ENCODE data around the gene TBC1D23. TPM values are rescaled to one million over a fixed set of nuclear protein-coding genes. Genes with fewer than 3 reads are reported as not detected.
"Not testable (repeated sequence)": the region's sequence is repeated elsewhere in the genome, so short reads cannot be mapped to it uniquely, and the experiment has no call there.

TBC1D23 gene
- total RNA-seq, 1 experiment from 2014 or later: 8.9 TPM

DNA sequence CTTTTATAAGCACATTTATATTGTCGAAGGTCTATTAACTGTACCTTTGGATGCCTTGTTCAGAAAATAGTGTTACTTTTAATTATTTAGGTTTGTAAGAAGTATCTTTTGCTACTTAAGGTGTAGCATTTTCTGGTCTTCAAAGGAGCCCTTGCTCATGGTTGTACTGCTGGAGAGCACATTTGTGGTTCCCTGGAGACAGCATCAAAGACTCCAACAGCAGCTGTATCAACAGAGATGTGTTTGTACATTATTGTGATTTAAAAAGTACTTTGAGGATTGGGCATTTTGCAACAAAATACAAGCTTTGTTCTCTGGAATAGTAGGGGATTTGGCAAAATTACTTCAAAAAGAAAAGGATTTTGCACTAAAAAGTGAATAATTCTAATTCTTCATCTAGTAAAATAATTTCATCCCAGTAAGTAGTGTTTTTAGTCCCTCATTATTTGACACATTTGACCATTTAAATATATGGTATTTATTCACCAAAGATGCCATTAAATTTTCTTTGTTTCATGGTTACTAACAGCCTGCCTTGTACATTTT lies 16.5 kb downstream of the TBC1D23 start:
- in situ Hi-C loops (cut with HindIII; ENCODE audit: low pct_unique_long_range_greater_than_20kb, low sequenced_read_pairs): no loop called here
- no peak for DNase-seq (ENCODE audit: low read depth)

DNA sequence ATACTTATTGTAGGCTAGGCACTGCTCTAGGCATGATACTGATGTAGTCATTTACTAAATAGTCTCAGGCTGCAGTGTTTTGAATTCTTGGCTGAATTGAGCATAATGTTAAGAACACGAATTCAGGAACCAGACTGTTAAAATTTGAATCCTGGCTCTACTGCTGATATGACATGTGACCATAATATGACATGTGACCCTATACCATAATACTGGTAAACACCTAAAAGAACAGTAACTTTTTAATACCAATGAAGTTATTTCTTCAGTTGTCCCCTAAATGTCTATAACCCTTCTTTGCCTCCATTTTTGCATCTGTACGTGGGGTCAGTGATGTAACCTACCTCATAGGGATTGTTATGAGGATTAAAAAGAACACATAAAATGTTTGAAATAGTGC lies 18.1 kb downstream of the TBC1D23 start:
- in situ Hi-C loops (cut with HindIII; ENCODE audit: low pct_unique_long_range_greater_than_20kb, low sequenced_read_pairs): no loop called here

DNA sequence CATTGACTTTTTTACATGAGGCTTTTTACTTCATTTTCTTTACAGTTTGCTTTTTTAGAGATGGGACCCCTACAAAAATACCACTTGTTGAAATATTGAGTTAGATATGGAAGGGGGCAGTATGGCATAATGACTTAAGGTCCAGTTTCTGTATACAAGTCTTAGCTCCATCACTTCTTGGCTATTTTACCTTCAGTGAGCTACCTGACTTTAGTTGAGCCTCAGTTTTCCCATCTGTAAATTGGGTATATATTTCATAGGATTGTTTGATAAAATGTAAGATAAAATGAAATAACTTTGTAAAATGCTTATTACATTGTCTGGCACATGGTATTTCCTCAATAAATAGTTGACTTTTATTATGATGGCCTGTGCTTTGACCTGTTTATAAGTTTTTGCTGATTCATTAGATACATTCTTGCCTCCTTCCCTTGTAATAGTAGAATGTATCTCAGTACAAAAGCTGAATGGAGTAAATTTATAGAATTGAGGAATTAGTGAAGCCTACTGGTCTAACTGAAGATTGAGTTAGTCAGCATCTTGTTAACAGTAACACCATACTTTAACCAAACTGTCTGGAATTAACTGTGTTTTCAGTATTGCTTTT lies 27.6 kb downstream of the TBC1D23 start:
- in situ Hi-C loops (cut with HindIII; ENCODE audit: low pct_unique_long_range_greater_than_20kb, low sequenced_read_pairs): no loop called here
- DNase-seq (ENCODE audit: low read depth): no peak

More for the DNA sequence above, 18.1 kb downstream of the TBC1D23 start:
- DNase-seq (ENCODE audit: low read depth): no peak

DNA sequence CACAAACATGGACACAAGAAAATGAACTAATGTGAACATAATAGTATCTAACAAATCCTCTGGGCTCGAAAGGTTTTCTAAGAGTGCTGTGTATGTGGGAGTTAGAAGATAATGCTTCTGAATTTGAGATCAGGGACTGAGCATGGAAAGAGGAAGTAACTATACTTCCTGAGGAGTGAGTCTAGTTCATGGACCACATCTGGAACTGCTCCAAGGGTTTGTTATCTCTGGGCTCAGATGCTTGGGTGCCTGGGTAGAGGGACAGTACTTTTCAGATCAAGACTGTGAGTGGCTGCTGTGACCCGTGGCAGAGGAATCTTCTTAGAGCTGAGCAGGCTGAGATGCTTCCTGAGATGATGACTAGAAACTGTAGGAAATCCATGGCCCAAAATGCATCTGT lies 28.5 kb downstream of the TBC1D23 start:
- in situ Hi-C loops (cut with HindIII; ENCODE audit: low pct_unique_long_range_greater_than_20kb, low sequenced_read_pairs): no loop called here

DNA sequence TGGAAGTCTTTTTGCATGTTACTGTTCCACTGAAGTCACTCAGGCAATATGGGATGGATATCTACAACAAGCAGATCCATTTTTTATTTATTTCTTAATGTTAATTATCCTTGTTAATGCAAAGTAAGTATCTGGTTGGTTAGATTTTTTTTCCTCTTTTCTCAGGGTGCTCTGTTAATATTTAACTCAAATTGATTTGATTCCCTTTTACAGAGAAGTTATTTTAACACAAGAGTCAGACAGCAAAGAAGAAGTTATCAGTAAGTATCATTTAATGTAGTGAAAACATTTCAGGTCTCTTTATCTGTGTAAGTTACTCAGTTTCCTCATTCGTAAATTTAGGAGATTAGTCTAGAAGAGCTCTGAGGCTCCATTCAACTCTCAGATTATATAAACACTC lies 34.3 kb downstream of the TBC1D23 start:
- in situ Hi-C loops (cut with HindIII; ENCODE audit: low pct_unique_long_range_greater_than_20kb, low sequenced_read_pairs): no loop called here
- DNase-seq (ENCODE audit: low read depth): no peak

More for the DNA sequence above, 28.5 kb downstream of the TBC1D23 start:
- DNase-seq (ENCODE audit: low read depth): no peak

DNA sequence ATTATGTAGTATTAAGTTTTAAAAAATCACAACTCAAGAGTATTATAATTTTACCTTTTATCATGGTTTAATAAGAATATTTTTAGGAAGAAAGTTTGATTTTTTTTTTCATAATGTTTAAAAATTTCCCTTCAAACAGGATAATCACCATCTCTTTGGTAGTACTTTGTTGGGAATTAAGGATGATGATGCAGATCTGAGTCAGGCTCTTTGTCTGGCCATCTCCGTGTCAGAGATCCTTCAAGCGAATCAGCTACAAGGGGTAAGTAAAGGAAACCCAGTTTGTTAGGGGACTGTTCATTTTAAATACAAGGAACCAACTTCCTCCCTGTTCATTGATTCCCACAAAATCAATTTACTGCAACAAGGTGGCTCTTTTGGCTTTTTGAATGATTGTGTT lies 37.0 kb downstream of the TBC1D23 start:
- DNase-seq (ENCODE audit: low read depth): peak; percentile 14
- in situ Hi-C loops (cut with HindIII; ENCODE audit: low pct_unique_long_range_greater_than_20kb, low sequenced_read_pairs): no loop called here

DNA sequence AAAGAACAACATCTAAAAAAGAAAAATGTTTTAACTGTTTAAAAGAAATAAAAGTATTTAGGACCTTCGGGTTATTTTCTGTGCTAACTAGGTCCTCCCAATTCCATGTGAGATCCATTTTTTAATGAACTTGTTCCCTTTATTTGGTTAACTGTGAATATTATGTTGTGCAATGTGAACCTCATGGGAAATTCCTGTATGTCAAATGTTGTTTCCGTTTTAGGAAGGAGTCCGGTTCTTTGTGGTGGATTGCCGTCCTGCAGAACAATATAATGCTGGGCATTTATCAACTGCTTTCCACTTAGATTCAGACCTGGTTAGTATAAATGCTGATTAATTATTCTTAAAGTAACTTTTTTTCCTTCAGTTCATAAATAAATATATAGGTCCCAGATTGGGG lies 38.2 kb downstream of the TBC1D23 start:
- no peak for DNase-seq (ENCODE audit: low read depth)
- in situ Hi-C loops (cut with HindIII; ENCODE audit: low pct_unique_long_range_greater_than_20kb, low sequenced_read_pairs): no loop called here

DNA sequence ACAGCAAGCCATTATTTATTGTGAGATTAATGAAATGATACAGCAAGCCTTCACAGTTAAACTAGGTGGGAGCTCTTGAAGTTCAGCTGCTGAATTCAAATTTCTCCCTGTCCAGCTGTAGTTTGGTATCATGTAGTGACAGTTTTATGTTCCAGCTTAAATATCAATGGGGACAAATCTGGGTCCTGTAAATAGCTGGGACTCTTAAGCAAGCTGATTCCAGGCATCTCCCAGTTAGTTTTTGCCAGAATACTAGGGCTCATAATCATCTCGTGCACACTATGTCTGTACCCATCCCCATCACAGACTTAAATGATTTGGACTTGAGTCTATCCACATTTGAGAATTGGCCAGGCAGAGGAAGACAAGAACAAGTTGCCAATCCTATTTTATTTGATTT lies 45.9 kb downstream of the TBC1D23 start:
- no peak for DNase-seq (ENCODE audit: low read depth)
- in situ Hi-C loops (cut with HindIII; ENCODE audit: low pct_unique_long_range_greater_than_20kb, low sequenced_read_pairs): no loop called here

DNA sequence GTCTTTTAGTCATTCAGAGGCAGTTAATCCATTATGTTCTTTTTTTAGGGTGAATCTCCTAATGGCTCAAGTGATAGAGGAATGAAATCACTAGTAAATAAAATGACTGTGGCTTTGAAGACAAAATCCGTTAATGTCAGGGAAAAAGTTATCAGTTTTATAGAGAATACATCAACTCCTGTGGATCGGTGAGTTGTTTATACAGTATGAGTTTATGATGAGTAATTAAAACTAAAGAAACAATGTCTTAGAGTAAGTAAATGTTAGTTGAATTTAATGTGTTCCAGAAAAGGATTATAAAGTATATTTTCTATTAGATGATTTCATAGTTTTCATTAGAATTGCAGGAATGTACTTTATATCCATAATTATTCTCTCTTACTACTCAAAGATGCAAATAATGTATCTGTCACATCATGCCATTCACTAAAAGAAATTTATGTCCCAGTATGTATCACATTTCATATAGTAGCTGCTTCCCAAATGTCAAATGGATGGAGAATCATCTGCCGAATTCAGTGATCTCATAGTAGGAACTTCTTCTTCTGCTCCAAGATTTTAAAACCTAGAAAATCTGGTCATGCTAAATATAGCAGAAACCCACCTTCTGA lies 49.7 kb downstream of the TBC1D23 start:
- in situ Hi-C loops (cut with HindIII; ENCODE audit: low pct_unique_long_range_greater_than_20kb, low sequenced_read_pairs): no loop called here
- DNase-seq (ENCODE audit: low read depth): no peak

DNA sequence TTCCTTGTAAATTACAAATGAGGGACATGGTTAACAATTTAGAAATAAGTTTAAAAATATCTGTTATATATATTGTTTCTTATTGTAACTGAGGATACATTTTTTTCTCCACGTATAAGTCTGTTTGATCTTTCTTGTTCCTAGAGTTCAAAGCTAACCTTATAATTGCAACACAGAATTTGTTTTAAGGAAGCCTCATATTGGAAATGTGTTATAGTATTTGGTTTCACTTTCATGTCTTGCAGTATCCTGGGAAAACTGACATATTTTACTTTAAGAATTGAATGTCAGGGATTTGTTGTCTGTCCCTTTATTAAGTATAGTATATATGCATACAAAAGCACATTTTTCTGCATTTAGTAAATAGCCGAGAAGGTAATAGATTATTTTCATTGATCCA lies 50.2 kb downstream of the TBC1D23 start:
- in situ Hi-C loops (cut with HindIII; ENCODE audit: low pct_unique_long_range_greater_than_20kb, low sequenced_read_pairs): no loop called here
- DNase-seq (ENCODE audit: low read depth): no peak

DNA sequence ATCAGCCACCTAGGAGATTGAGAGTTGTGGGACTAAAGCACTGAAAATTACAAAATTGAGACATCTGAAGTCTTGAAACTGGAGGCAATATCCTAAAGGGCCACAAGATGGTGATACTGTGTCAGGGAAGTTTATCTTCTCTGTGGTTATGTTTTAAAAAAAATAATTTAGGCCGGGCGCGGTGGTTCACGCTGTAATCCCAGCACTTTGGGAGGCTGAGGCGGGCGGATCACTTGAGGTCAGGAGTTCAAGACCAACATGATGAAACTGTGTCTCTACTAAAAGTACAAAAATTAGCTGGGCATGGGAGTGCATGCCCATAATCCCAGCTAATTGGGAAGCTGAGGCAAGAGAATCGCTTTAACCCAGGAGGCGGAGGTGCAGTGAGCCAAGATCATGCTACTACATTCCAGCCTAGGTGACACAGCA lies 55.9 kb downstream of the TBC1D23 start:
- DNase-seq (ENCODE audit: low read depth): peak; percentile 40
- in situ Hi-C loops (cut with HindIII; ENCODE audit: low pct_unique_long_range_greater_than_20kb, low sequenced_read_pairs): no loop called here

DNA sequence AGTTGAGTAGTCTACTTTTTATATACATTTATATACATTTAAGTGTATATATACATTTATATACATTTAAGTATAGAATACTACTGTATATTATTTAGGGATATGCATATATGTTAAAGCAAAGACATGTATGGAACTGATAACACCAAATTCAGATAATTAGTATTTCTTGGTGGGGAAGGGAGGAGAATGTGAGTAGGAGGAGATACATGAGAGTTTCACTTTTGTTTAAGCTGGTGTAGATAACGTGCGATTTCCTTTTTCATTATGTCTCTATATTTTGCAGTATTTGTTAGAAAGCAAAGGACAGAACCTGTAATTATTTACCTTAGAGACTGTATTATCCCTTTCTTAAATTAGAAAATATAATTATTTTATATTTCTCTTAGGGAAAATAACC lies 57.1 kb downstream of the TBC1D23 start:
- in situ Hi-C loops (cut with HindIII; ENCODE audit: low pct_unique_long_range_greater_than_20kb, low sequenced_read_pairs): no loop called here
- no peak for DNase-seq (ENCODE audit: low read depth)

DNA sequence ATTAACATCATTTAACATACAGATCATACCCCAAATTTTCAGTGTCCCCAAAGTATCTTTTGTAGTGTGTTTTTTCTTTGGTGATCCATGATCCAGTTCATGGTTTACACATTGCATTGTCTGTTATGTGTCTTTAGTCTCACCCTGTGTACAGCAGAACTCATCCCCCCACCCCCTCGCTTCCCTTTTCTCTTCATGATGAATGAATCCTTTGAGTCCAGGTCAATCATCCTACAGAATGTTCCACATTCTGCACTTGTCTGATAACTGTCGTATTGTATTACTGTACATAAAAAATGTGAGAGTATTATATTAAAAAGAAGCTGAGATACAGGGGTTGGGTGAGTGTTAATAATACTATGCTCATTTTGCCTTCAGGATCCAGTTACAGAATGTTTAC lies 59.2 kb downstream of the TBC1D23 start:
- in situ Hi-C loops (cut with HindIII; ENCODE audit: low pct_unique_long_range_greater_than_20kb, low sequenced_read_pairs): no loop called here
- DNase-seq (ENCODE audit: low read depth): no peak

DNA sequence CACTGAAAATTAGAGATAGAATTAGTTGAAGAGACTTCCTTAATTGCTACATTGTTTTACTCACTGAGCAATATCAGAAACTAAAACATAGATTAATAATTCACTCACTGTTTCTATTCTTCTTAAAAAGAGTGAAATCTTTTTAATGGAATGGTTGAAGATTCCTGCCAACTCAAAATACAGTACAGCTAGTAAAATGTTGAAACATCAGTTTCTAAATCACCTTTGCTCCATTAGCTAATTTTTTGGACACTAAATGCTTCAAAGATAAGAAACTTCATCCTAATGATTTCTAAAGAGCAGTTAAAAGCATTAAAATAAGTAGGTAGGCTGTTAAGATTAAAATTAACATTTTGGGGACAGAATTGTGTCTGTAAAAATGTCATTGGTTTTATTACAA lies 63.3 kb downstream of the TBC1D23 start:
- no peak for DNase-seq (ENCODE audit: low read depth)
- in situ Hi-C loops (cut with HindIII; ENCODE audit: low pct_unique_long_range_greater_than_20kb, low sequenced_read_pairs): no loop called here

DNA sequence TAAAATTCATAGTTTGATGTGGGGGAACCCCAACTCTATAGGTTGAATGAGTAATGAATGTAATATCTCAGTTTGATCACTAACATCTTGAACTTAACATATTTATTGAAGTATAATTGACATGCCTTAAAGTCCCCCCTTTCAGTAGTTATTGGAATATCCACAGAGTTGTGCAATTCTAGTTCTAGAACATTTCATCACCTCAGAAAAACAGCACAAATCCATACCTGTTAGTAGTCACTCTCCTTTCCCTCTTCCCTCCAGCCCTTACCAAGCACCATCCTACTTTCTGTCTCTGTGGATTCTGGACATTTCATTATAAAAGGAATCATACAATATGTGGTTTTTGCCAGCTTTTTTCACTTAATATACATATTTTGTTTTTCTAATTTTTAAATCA lies 65.0 kb downstream of the TBC1D23 start:
- in situ Hi-C loops (cut with HindIII; ENCODE audit: low pct_unique_long_range_greater_than_20kb, low sequenced_read_pairs): no loop called here
- no peak for DNase-seq (ENCODE audit: low read depth)

DNA sequence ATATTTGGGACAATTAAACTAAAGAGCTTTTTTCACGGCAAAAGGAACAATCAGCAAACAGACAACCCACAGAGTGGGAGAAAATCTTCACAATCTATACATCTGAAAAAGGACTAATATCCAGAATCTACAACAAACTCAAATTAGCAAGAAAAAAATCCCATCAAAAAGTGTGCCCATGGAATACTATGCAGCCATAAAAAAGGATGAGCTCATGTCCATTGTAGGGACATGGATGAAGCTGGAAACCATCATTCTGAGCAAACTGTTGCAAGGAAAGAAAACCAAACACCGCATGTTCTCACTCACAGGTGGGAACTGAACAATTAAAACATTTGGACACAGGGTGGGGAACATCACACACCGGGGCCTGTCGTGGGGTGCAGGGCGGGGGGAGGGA lies 66.6 kb downstream of the TBC1D23 start:
- in situ Hi-C loops (cut with HindIII; ENCODE audit: low pct_unique_long_range_greater_than_20kb, low sequenced_read_pairs); DNase-seq (ENCODE audit: low read depth): not testable (repeated sequence)

DNA sequence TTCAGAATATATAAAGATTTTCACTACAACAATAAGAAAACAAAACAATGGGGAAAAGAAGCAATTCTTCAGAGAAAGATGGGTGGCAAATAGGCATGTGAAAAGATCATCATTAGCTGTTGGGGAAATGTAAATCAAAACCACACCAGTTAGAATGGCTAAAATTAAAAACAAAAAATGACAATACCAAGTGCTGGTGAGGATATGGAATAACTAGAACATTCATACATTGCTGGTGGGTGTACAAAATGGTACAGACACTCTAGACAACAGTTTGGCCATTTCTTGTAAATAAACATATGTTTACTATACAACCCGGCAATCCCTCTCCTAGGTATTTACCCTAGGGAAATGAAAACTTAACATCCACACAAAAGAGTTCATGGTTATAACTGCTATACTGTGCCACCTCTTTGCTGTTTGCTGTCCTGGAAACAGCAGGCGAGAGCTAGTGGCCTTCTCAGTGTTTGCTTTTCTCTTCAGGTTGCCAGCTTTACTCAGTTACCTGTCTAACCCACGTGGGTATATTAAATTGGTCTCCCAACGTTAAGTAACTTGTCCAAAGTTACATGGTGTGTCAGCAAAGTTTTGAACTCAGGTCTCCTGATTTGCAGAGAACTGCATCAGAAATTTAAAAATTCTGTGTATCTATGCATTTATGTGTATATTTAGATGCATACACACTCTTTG lies 69.2 kb downstream of the TBC1D23 start:
- no peak for DNase-seq (ENCODE audit: low read depth)
- in situ Hi-C loops (cut with HindIII; ENCODE audit: low pct_unique_long_range_greater_than_20kb, low sequenced_read_pairs): no loop called here

DNA sequence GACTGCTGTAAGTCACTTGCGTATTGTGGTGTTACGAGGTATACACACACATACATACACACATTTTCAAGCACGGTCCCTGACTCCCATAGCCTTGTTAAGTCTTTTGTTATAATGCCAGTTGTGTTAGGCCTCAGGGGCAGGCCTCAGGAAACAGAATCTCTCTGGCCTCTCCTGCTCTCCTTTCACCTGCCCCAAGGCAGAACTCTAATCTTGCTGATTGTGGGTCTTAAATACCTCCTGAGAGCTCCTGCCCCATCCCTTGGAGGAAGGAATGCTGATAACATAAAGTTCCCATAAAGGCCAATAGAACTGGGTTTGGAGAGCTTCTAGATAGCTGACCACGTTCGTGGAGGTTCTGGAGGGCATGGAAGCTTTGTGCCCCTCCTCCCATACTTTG lies 69.9 kb downstream of the TBC1D23 start:
- in situ Hi-C loops (cut with HindIII; ENCODE audit: low pct_unique_long_range_greater_than_20kb, low sequenced_read_pairs): no loop called here
- no peak for DNase-seq (ENCODE audit: low read depth)

DNA sequence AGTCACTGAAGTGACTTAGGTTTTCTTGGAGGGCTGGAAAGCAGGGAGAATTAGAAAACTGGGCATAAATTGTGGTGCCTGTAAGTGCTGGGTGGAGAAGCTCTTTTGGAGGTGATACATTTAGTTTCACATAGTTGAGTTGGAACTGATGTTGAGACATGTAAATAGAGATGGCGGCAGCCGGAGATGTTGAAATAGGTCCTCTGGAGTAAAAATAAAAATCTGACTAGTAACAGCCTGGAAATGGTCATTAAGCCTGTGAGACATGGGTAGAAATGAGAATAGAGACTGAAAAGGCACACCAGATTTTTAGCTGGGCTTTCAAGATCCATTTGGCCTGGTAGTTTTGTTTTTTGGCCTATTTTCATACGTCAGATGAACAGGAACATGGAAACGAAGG lies 70.9 kb downstream of the TBC1D23 start:
- no peak for DNase-seq (ENCODE audit: low read depth)
- in situ Hi-C loops (cut with HindIII; ENCODE audit: low pct_unique_long_range_greater_than_20kb, low sequenced_read_pairs): no loop called here
